Activated CD4-positive, alpha-beta T cell treated with anti-CD3 and anti-CD28 coated beads for 4 hours (primary cell): ENCODE measurements around the gene PRR18.
"Not testable (repeated sequence)": the region's sequence is repeated elsewhere in the genome, so short reads cannot be mapped to it uniquely, and the experiment has no call there.

Source experiments
- DNase-seq, 2 donors: peaks; one replicate each; pipeline ENCODE4 v3.0.0-alpha.2; 2020

Gene PRR18

GRCh38 chr6:166308033-166308768, at the start of gene PRR18:
Gene PRR18, minus strand, starts transcription at chr6:166308392. Its CDS starts 250 bp downstream, at chr6:166308142.
- no peak for DNase-seq

DNA sequence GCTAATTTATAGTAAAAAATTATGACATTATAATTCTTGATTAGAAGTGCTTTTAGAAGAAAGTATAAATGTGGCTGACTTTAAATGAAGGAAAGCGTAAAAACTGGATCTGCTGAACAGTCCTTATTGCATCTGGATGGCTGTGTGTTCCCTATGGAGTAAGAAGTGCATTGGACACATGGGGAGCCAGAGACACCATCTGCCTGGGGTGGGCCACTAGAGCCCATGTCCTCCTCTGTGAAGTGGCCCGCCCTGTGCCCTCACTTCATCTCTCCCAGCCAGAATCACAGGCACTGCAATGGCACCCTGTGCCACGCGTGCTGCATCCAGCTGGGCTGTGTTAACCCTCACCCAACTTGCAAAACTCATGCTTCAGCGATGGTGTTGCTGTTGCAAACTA, 47.4 kb upstream of the PRR18 start:
- no peak for DNase-seq

GRCh38 chr6:166354965-166355364, 46.8 kb upstream of the PRR18 start:
- DNase-seq: no peak

GRCh38 chr6:166354143-166354542, 46.0 kb upstream of the PRR18 start:
- no peak for DNase-seq

DNA sequence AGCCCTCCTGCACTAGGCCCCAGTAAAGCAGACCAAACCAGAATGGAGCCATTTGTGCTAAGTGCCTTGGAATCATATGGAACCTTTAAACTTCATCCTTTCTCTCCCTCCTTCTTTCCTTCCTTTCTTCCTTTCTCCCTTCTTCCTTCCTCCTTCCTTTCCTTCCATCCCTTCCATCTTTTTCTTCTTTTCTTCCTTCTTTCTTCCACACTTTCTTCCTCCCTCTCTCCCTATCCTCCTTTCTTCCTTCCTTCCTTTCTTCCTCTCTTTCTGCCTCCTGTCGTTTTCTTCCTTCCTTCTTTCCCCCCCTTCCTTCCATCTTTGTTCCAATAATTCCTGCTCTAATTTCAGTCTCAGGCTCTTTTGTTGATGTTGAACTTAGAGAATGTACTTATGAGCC, 45.3 kb upstream of the PRR18 start:
- DNase-seq: no peak

- DNase-seq: no peak
Measured at GRCh38 chr6:166352923-166353322, 44.7 kb upstream of the PRR18 start.

DNA sequence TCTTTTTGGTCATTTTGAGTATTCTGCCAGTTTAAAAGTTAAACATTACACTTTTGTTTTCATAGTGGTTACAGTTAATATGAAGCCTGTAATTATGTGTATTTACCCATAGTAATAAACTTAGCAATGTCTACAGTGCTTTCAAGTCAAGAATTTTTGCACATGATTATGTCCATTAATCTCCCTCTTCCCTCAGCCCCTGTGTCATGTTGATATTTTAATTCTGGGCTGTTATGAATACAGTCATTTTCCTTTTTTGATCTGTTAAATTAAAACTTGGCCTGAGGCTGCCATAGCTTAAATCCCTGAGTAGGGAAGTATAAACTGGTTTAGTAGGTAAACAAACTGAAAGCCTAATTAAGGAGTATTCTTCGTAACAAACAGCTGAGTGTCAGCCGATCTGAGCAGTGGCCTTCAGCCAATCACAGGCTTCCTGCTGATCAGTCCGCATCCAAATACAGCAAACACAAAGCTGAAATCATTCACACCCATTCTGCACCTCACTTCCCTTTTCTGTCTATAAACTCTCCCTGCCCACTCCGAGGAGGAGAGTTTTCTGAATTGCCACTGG, 43.6 kb upstream of the PRR18 start:
- no peak for DNase-seq

DNA sequence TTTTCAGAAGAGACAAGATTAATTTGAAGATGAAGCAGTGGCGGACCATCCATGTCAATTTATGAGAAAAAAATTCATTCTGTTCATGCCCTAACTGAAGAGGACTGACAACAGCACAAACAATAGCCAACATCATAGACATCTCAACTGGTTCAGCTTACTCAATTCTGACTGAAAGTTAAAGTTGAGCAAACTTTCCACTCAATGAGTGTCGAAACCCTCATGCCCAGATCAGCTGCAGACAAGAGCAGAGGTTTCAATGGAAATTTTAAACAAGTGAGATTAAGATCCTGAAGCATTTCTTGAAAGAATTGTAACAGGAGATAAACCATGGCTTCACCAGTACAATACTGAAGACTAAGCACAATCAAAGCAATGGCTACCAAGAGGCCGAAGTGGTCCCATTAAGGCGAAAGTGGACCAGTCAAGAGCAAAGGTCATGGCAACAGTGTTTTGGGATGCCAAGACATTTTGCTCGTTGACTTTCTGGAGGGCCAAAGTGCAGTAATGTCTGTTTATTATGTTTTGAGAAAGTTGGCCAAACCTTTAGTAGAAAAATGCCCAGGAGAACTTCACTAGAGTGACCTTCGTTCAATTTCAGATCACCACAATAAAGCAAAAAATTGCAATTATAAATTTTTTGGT, 40.2 kb upstream of the PRR18 start:
- DNase-seq: no peak

- DNase-seq: no peak
Measured at GRCh38 chr6:166346965-166347364, 38.8 kb upstream of the PRR18 start.

DNA sequence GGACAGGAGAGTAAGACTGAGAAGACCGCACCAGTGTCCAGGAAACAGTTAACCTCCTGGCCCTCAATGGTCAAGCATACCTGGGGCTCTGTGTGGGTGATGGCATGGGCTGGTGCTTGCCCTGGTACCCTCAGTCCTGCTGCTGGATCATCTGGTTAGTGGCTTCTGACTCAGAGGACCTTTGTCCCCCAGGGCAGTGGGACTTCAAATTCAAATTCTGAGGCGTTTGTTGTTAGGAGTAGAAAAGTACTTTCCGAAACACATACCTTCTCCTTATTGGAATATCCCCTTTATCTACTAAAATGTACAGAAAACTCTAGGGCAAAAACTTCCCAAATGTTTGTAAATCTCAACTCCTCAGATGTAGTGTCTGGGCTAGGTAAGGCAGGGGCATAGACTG, 38.3 kb upstream of the PRR18 start:
- DNase-seq: no peak

DNA sequence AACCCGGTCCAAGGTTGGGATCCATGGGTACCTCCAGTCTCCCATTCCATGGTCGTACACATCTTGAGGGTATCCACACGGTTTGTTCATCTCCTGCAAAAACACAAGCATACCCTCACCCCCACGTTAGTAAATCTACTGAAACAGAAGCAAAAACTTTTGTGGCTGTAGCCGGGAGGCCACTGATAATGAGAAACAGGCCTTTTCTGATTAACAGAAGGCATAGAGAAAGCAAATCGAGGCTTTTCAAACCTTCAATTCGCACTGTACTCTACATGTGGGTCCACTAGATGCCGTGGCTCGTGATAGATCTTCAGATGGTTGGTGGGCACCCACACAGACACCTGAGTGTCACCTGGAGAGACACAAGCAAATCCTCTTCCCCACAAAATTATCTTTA, 37.5 kb upstream of the PRR18 start:
- DNase-seq: not testable (repeated sequence)

GRCh38 chr6:166344921-166345320, 36.7 kb upstream of the PRR18 start:
- DNase-seq: not testable (repeated sequence)

DNA sequence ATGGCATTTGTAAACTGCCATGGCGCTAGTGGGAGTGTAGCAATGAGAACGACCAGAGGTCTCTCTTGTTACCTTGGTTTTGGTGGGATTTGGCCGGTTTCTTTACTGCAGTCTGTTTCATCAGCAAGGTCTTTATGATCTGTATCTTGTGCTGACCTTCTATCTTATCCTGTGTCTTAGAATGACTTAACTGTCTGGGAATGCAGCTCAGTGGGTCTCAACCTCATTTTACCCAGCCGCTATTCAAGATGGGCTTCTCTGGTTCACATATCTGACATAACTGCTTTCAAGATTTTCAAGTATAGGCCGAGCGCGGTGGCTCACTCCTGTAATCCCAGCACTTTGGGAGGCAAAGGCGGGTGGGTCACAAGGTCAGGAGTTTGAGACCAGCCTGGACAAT, 36.0 kb upstream of the PRR18 start:
- no peak for DNase-seq

DNA sequence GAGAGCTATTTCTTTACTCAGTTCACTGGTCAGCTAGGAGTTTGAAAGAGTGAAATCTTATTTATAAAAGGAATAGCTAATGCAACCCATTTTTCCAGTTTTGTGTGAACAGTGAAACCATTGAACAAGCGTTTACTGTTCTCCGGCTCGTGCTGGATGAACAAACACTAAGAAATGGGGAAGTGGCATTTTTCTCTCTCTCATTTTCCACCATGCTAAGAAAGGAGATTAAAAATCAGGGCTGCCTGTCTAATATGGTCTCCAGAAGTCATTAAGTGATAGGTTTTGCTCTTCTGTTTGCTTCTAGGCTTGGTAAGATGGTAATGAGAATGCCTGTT, 34.9 kb upstream of the PRR18 start:
- DNase-seq: no peak

GRCh38 chr6:166342349-166343149, 34.4 kb upstream of the PRR18 start, which contains the start of gene SFT2D1:
Gene SFT2D1, minus strand, starts transcription at chr6:166342545. Its CDS starts 64 bp downstream, at chr6:166342481.
- DNase-seq: peak; percentile 60 to 77

GRCh38 chr6:166341977-166342348, 33.8 kb upstream of the PRR18 start:
- peak in 1 of 2 donors; percentile 5 for DNase-seq

GRCh38 chr6:166341464-166341863, 33.3 kb upstream of the PRR18 start:
- no peak for DNase-seq

- DNase-seq: no peak
Measured at GRCh38 chr6:166338854-166339253, 30.7 kb upstream of the PRR18 start.

DNA sequence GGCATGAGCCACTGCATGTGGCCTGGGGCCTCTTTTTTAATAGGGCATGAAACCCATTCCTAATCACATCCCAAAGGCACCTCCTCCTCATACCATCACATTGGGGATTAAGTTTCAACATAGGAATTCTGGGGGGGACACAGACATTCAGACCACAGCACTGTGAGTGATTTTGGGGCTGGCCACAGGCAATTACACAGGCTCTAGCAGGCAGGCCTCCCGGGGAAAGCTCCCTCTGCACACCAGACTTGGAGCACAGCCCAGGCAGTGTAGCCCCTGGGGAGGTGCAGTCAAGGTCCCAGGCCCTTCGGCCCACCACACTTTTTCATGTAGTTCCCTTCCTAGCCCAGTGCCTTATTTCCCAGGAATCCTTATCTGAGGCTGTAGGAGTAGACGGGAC, 28.7 kb upstream of the PRR18 start:
- no peak for DNase-seq

- DNase-seq: no peak
Measured at GRCh38 chr6:166335378-166336302, 27.4 kb upstream of the PRR18 start.

DNA sequence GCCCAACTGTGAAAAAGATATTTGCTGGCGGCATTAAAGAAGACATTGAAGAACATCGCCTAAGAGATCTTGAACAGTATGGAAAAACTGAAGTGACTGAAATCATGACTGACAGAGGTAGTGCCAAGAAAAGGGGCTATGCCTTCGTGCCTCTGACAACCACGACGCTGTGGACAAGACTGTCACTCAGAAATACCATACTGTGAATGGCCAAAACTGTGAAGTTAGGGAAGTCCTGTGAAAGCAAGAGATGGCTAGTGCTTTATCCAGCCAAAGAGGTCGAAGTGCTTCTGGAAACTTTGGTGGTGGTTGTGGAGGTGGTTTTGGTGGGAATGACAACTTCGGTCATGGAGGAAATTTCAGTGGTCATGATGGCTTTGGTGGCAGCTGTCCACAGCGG, 26.7 kb upstream of the PRR18 start:
- no peak for DNase-seq
